Neural cell (in vitro differentiated cells): ENCODE measurements around the gene DPYD. TPM values are rescaled to one million over a fixed set of nuclear protein-coding genes. Genes with fewer than 3 reads are reported as not detected.

ENCODE experiments used
- H2AFZ ChIP-seq: fragments of 200-600, 300-800 bp; sonication (generic), shearing (Covaris generic); 2 replicates; pipeline ENCODE4 v1.6.0; 2014; ENCODE audit warnings: low read depth, mild to moderate bottlenecking, antibody characterized with exemption, low read length, moderate library complexity
- H3F3A ChIP-seq: fragments of 200-600 bp; shearing (Covaris generic); 2 replicates; pipeline ENCODE4 v1.6.1; 2016; ENCODE audit warnings: mild to moderate bottlenecking, moderate library complexity, mixed read lengths, antibody characterized with exemption, low read length; ENCODE audit not compliant: insufficient read depth, poor library complexity, severe bottlenecking
- H3K27ac ChIP-seq: fragments of 200-600, 300-800 bp; sonication (generic), shearing (Covaris generic); 2 replicates; pipeline ENCODE4 v1.5.1; 2014; ENCODE audit warnings: mild to moderate bottlenecking, low read length, moderate library complexity
- H3K27me3 ChIP-seq: fragments of 300-800, 200-600 bp; sonication (generic), shearing (Covaris generic); 2 replicates; pipeline ENCODE4 v1.6.0; 2014; ENCODE audit warnings: mild to moderate bottlenecking, low read depth, low read length, moderate library complexity; ENCODE audit not compliant: insufficient read depth
- H3K36me3 ChIP-seq: fragments of 300-800, 200-600 bp; sonication (generic), shearing (Covaris generic); 2 replicates; pipeline ENCODE4 v1.5.1; 2014; ENCODE audit warnings: mild to moderate bottlenecking, antibody characterized with exemption, low read length, moderate library complexity; ENCODE audit not compliant: insufficient read depth
- H3K4me2 ChIP-seq: fragments of 300-800, 200-600 bp; sonication (generic), shearing (Covaris generic); 2 replicates; pipeline ENCODE4 v1.6.0; 2014; ENCODE audit warnings: mild to moderate bottlenecking, low read length
- H3K4me3 ChIP-seq: fragments of 300-800, 200-600 bp; sonication (generic), shearing (Covaris generic); 2 replicates; pipeline ENCODE4 v1.5.1; 2014; ENCODE audit warnings: mild to moderate bottlenecking, low read length, moderate library complexity
- H3K79me2 ChIP-seq: fragments of 200-600 bp; shearing (Covaris generic); replicated peaks from 2 replicates; pipeline ENCODE4 v1.6.0; 2014; ENCODE audit warnings: mild to moderate bottlenecking, low read length, moderate library complexity; ENCODE audit not compliant: insufficient read depth
- H3K9ac ChIP-seq: fragments of 300-800, 200-600 bp; sonication (generic), shearing (Covaris generic); 2 replicates; pipeline ENCODE4 v1.6.1; 2016; ENCODE audit warnings: mild to moderate bottlenecking, low read length, mixed read lengths
- H3K9me2 ChIP-seq: fragments of 200-600 bp; shearing (Covaris generic); 2 replicates; pipeline ENCODE4 v1.6.1; 2016; ENCODE audit warnings: mild to moderate bottlenecking, low read length, mixed read lengths; ENCODE audit not compliant: insufficient read depth
- H3K9me3 ChIP-seq: fragments of 200-600, 300-800 bp; sonication (generic), shearing (Covaris generic); 2 replicates; pipeline ENCODE4 v1.6.1; 2016; ENCODE audit warnings: mild to moderate bottlenecking, mixed run types, low read length, moderate library complexity, mixed read lengths
- H4K20me1 ChIP-seq: fragments of 200-600 bp; shearing (Covaris generic); 2 replicates; pipeline ENCODE4 v1.6.1; 2016; ENCODE audit warnings: mild to moderate bottlenecking, mixed run types; ENCODE audit not compliant: insufficient read depth
- EP300 ChIP-seq: fragments of 450-650 bp; conservative IDR thresholded peaks from 2 replicates; pipeline ENCODE4 v1.6.1; 2014; ENCODE audit warnings: antibody characterized with exemption, mild to moderate bottlenecking, moderate library complexity; ENCODE audit not compliant: poor library complexity, severe bottlenecking
- EZH2 ChIP-seq: fragments of 200-600, 300-800 bp; shearing (Covaris generic), sonication (generic); IDR thresholded peaks from 2 replicates; pipeline ENCODE4 v1.6.1; 2014; ENCODE audit warnings: antibody characterized with exemption, low read length, borderline replicate concordance, mild to moderate bottlenecking; ENCODE audit not compliant: insufficient read depth, poor library complexity, severe bottlenecking
- MXI1 ChIP-seq: fragments of 450-650 bp; conservative IDR thresholded peaks from 2 replicates; pipeline ENCODE4 v1.6.1; 2014; ENCODE audit warnings: antibody characterized with exemption, mild to moderate bottlenecking; ENCODE audit not compliant: poor library complexity, severe bottlenecking
- POLR2AphosphoS5 ChIP-seq: IDR thresholded peaks from 2 replicates; pipeline ENCODE4 v1.6.1; 2012
- RAD21 ChIP-seq: fragments of 450-650 bp; conservative IDR thresholded peaks from 2 replicates; pipeline ENCODE4 v1.6.1; 2014; ENCODE audit warnings: antibody characterized with exemption, mild to moderate bottlenecking, moderate library complexity
- SMC3 ChIP-seq: fragments of 450-650 bp; conservative IDR thresholded peaks from 2 replicates; pipeline ENCODE4 v1.6.1; 2014; ENCODE audit warnings: antibody characterized with exemption, mild to moderate bottlenecking, moderate library complexity; ENCODE audit not compliant: poor library complexity
- TAF1 ChIP-seq: IDR thresholded peaks from 2 replicates; pipeline ENCODE4 v1.6.1; 2012; ENCODE audit warnings: low read depth
- polyA plus RNA-seq: library from polyadenylated mRNA; depleted of rRNA; stranded (reverse); fragments of >200 nt; gene quantifications from 2 replicates; pipeline ENCODE4 v1.2.3, GENCODE V29; 2014
- TF ChIP-seq, protein P1 (sequence below): fragments of 450-650 bp; IDR thresholded peaks from 2 replicates; pipeline ENCODE4 v1.5.1; 2014; ENCODE audit warnings: antibody characterized with exemption, mild to moderate bottlenecking, moderate library complexity; ENCODE audit not compliant: poor library complexity, severe bottlenecking
- TF ChIP-seq, protein P2 (sequence below): IDR thresholded peaks from 2 replicates; pipeline ENCODE4 v1.6.1; 2012; ENCODE audit warnings: borderline replicate concordance

DPYD gene
- polyA plus RNA-seq, 1 donor from 2014 or later, result 6.7 TPM

DNA sequence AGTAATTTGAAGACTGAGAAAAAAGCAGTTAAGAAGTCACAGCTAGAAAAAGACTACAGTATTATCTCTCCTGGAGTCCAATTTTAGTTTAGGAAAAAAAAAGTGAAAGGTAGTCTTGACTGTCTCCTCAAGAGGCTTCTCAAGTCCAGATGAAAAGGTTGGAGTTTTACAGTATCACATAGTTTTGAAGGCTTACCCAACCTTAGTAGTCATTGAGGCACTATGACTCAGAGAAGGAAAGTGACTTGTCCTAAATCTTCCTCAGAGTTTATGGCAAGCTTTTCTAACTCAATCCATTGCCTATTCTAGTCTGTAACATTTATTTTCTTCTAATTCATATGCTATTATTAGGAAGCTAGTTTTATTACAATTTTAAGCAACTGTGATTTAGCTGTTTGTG lies 174.9 kb downstream of the DPYD start:
- Histone ChIP-seq H3K27ac (no peak overlapping the region), H2AFZ (no peak overlapping the region), H4K20me1 (no peaks in the 10 kb centered on the region), H3K4me3 (no peak overlapping the region), H3K79me2 (no peaks in the 10 kb centered on the region), H3K9me2 (no peaks in the 10 kb centered on the region), H3F3A (no peaks in the 10 kb centered on the region), H3K4me2 (no peak overlapping the region), H3K9ac (no peak overlapping the region), H3K9me3 (no peaks in the 10 kb centered on the region), H3K36me3 (no peaks in the 10 kb centered on the region), H3K27me3 (no peaks in the 10 kb centered on the region)
- TF ChIP-seq, protein P1, sequence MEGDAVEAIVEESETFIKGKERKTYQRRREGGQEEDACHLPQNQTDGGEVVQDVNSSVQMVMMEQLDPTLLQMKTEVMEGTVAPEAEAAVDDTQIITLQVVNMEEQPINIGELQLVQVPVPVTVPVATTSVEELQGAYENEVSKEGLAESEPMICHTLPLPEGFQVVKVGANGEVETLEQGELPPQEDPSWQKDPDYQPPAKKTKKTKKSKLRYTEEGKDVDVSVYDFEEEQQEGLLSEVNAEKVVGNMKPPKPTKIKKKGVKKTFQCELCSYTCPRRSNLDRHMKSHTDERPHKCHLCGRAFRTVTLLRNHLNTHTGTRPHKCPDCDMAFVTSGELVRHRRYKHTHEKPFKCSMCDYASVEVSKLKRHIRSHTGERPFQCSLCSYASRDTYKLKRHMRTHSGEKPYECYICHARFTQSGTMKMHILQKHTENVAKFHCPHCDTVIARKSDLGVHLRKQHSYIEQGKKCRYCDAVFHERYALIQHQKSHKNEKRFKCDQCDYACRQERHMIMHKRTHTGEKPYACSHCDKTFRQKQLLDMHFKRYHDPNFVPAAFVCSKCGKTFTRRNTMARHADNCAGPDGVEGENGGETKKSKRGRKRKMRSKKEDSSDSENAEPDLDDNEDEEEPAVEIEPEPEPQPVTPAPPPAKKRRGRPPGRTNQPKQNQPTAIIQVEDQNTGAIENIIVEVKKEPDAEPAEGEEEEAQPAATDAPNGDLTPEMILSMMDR, result no peak
- TF ChIP-seq MXI1 (no peak), EP300 (no peak), TAF1 (no peak), EZH2 (no peak)
- TF ChIP-seq, protein P2, sequence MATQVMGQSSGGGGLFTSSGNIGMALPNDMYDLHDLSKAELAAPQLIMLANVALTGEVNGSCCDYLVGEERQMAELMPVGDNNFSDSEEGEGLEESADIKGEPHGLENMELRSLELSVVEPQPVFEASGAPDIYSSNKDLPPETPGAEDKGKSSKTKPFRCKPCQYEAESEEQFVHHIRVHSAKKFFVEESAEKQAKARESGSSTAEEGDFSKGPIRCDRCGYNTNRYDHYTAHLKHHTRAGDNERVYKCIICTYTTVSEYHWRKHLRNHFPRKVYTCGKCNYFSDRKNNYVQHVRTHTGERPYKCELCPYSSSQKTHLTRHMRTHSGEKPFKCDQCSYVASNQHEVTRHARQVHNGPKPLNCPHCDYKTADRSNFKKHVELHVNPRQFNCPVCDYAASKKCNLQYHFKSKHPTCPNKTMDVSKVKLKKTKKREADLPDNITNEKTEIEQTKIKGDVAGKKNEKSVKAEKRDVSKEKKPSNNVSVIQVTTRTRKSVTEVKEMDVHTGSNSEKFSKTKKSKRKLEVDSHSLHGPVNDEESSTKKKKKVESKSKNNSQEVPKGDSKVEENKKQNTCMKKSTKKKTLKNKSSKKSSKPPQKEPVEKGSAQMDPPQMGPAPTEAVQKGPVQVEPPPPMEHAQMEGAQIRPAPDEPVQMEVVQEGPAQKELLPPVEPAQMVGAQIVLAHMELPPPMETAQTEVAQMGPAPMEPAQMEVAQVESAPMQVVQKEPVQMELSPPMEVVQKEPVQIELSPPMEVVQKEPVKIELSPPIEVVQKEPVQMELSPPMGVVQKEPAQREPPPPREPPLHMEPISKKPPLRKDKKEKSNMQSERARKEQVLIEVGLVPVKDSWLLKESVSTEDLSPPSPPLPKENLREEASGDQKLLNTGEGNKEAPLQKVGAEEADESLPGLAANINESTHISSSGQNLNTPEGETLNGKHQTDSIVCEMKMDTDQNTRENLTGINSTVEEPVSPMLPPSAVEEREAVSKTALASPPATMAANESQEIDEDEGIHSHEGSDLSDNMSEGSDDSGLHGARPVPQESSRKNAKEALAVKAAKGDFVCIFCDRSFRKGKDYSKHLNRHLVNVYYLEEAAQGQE, result no peak

DNA sequence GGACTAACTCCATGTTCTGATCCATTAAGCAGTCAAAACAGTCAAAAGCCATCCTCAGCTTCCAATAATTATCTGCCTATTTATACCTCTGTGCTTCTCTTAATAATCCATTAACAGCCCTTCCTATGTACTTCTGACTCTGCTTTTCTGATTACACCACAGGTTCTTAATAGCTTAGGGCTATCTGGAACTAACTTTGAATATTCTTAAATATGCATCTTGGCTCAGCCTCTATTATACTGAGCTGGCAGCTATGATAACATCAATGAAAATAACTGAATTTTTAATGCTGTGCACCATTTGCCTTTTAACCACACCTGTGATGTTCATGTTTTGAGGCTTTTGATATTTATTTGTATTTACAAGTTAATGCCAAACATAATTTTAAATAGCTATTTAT lies 175.9 kb downstream of the DPYD start:
- no peaks in the 10 kb centered on the region for H3K9me2 ChIP-seq
- TF ChIP-seq EZH2 (no peak), RAD21 (no peak), EP300 (no peak), POLR2AphosphoS5 (no peak), MXI1 (no peak), SMC3 (no peak), TAF1 (no peak)
- TF ChIP-seq, protein P1, result no peak
- TF ChIP-seq, protein P2, result no peak
- H3K4me3 ChIP-seq, result no peak overlapping the region
- no peaks in the 10 kb centered on the region for H4K20me1 ChIP-seq
- no peaks in the 10 kb centered on the region for H3K9me3 ChIP-seq
- H3K36me3 ChIP-seq, result no peaks in the 10 kb centered on the region
- no peak overlapping the region for H3K4me2 ChIP-seq
- no peak overlapping the region for H3K27ac ChIP-seq
- no peaks in the 10 kb centered on the region for H3F3A ChIP-seq
- H2AFZ ChIP-seq, result no peak overlapping the region
- H3K79me2 ChIP-seq, result no peaks in the 10 kb centered on the region
- H3K9ac ChIP-seq, result no peak overlapping the region
- no peaks in the 10 kb centered on the region for H3K27me3 ChIP-seq
